HCT116 (cell line): Measurements from ENCODE around the gene RAPH1.

ENCODE experiments used
- CEBPB ChIP-seq: IDR thresholded peaks from 2 replicates; pipeline ENCODE4 v1.6.1; 2012; ENCODE audit warnings: low read depth
- EZH2phosphoT487 ChIP-seq: fragments of 200-600 bp; IDR thresholded peaks from 2 replicates; pipeline ENCODE4 v1.6.1; 2018; ENCODE audit warnings: antibody characterized with exemption, borderline replicate concordance
- FOSL1 ChIP-seq: IDR thresholded peaks from 2 replicates; pipeline ENCODE4 v1.6.1; 2012; ENCODE audit warnings: low read depth
- MAX ChIP-seq: IDR thresholded peaks from 2 replicates; pipeline ENCODE4 v1.6.1; 2012
- POLR2A ChIP-seq: IDR thresholded peaks from 2 replicates; pipeline ENCODE4 v1.7.0; 2011; ENCODE audit warnings: borderline replicate concordance; ENCODE audit not compliant: insufficient read depth, insufficient read length; ENCODE audit errors: extremely low read depth
- POLR2AphosphoS5 ChIP-seq: IDR thresholded peaks from 2 replicates; pipeline ENCODE4 v1.6.1; 2011; ENCODE audit warnings: mild to moderate bottlenecking, low read depth, low read length, moderate library complexity
- RAD21 ChIP-seq: IDR thresholded peaks from 2 replicates; pipeline ENCODE4 v1.6.1; 2012; ENCODE audit warnings: low read depth, mild to moderate bottlenecking
- ZBTB33 ChIP-seq: IDR thresholded peaks from 2 replicates; pipeline ENCODE4 v1.6.1; 2011; ENCODE audit warnings: mild to moderate bottlenecking, low read length, moderate library complexity; ENCODE audit not compliant: insufficient replicate concordance; ENCODE audit errors: extremely low read depth

DNA sequence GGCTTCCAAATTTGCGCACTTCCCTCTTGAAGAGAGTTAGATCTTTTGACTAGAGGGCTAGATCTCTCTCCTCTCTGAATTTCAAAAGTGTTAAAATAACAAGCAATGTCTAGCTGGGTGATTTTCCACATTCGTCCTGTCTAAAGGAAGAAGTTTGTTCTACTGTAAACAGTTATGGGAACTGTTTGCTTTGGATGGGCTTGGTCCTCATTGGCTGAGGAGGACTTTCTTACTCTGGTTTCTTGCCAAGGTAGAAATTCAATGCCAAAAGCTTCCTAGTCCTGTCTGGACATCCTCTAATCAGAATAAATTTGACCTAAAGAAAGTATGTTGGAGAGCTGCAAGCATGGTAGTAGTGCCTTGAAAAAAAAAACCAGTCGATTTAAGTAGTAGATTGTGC is 47.4 kb upstream of the RAPH1 start:
- TF ChIP-seq MAX (no peak), CEBPB (no peak), ZBTB33 (no peak), EZH2phosphoT487 (no peak), FOSL1 (no peak), POLR2AphosphoS5 (no peak), RAD21 (no peak), POLR2A (no peak)
